ENCODE results near the gene TDRD15. TPM values are rescaled to one million over a fixed set of nuclear protein-coding genes. Genes with fewer than 3 reads are reported as not detected.

The TDRD15 gene
- total RNA-seq (2014; rRNA removed; shearing (Covaris generic)) = 0.07 TPM in 1 of 2 replicates, not detected in the other
- 0.10 TPM in 1 of 2 replicates, not detected in the other for polyA plus RNA-seq (2016; fragmentation: Nextera tagmentation; extraction: Ambion mirVana)
- long read RNA-seq = 0 reads

- H2AFZ ChIP-seq = peak within 1 kb of the TSS; percentile 77; the same call in 1 of the 2 replicates
- no peaks in the 10 kb centered on the region for H4K20me1 ChIP-seq (replicated peaks; ENCODE audit: insufficient read depth)
- Mint-ChIP-seq H3K27ac (no peak within 1 kb of the TSS), H3K27me3 (ENCODE audit: insufficient read depth, low read depth, poor library complexity) (no peaks in the 10 kb centered on the region), H3K4me1 (no peaks in the 10 kb centered on the region), H3K9me3 (no peaks in the 10 kb centered on the region), H3K36me3 (ENCODE audit: low read depth) (no peaks in the 10 kb centered on the region), H3K4me3 (no peak within 1 kb of the TSS)
- no peak within 1 kb of the TSS for H3K4me2 ChIP-seq
- no peak for ATAC-seq
- TF ChIP-seq STAT1 (IDR thresholded peaks at IDR 0.05; ENCODE audit: unreplicated experiment) (no peak), CTCF (conservative IDR thresholded peaks at IDR 0.05; ENCODE audit: low read depth in 2 of 2) (no peak), EZH2 (IDR thresholded peaks at IDR 0.05; ENCODE audit: low read depth, unreplicated experiment) (no peak), JUNB (IDR thresholded peaks at IDR 0.05; ENCODE audit: unreplicated experiment) (no peak), CREB1 (CRISPR knock-in tag; IDR thresholded peaks at IDR 0.05; ENCODE audit: low read depth) (no peak), EZH2phosphoT487 (IDR thresholded peaks at IDR 0.05; ENCODE audit: unreplicated experiment) (no peak), ZNF114 (CRISPR knock-in tag; IDR thresholded peaks at IDR 0.05) (no peak), ZNF331 (CRISPR knock-in tag; IDR thresholded peaks at IDR 0.05; ENCODE audit: low read depth) (no peak), ETS1 (IDR thresholded peaks at IDR 0.05) (no peak), NANOG (IDR thresholded peaks at IDR 0.05; ENCODE audit: borderline replicate concordance) (no peak), POLR2AphosphoS5 (IDR thresholded peaks at IDR 0.05; ENCODE audit: low read depth) (no peak), REST (IDR thresholded peaks at IDR 0.05; ENCODE audit: unreplicated experiment) (no peak)
- TF ChIP-seq, protein P1, sequence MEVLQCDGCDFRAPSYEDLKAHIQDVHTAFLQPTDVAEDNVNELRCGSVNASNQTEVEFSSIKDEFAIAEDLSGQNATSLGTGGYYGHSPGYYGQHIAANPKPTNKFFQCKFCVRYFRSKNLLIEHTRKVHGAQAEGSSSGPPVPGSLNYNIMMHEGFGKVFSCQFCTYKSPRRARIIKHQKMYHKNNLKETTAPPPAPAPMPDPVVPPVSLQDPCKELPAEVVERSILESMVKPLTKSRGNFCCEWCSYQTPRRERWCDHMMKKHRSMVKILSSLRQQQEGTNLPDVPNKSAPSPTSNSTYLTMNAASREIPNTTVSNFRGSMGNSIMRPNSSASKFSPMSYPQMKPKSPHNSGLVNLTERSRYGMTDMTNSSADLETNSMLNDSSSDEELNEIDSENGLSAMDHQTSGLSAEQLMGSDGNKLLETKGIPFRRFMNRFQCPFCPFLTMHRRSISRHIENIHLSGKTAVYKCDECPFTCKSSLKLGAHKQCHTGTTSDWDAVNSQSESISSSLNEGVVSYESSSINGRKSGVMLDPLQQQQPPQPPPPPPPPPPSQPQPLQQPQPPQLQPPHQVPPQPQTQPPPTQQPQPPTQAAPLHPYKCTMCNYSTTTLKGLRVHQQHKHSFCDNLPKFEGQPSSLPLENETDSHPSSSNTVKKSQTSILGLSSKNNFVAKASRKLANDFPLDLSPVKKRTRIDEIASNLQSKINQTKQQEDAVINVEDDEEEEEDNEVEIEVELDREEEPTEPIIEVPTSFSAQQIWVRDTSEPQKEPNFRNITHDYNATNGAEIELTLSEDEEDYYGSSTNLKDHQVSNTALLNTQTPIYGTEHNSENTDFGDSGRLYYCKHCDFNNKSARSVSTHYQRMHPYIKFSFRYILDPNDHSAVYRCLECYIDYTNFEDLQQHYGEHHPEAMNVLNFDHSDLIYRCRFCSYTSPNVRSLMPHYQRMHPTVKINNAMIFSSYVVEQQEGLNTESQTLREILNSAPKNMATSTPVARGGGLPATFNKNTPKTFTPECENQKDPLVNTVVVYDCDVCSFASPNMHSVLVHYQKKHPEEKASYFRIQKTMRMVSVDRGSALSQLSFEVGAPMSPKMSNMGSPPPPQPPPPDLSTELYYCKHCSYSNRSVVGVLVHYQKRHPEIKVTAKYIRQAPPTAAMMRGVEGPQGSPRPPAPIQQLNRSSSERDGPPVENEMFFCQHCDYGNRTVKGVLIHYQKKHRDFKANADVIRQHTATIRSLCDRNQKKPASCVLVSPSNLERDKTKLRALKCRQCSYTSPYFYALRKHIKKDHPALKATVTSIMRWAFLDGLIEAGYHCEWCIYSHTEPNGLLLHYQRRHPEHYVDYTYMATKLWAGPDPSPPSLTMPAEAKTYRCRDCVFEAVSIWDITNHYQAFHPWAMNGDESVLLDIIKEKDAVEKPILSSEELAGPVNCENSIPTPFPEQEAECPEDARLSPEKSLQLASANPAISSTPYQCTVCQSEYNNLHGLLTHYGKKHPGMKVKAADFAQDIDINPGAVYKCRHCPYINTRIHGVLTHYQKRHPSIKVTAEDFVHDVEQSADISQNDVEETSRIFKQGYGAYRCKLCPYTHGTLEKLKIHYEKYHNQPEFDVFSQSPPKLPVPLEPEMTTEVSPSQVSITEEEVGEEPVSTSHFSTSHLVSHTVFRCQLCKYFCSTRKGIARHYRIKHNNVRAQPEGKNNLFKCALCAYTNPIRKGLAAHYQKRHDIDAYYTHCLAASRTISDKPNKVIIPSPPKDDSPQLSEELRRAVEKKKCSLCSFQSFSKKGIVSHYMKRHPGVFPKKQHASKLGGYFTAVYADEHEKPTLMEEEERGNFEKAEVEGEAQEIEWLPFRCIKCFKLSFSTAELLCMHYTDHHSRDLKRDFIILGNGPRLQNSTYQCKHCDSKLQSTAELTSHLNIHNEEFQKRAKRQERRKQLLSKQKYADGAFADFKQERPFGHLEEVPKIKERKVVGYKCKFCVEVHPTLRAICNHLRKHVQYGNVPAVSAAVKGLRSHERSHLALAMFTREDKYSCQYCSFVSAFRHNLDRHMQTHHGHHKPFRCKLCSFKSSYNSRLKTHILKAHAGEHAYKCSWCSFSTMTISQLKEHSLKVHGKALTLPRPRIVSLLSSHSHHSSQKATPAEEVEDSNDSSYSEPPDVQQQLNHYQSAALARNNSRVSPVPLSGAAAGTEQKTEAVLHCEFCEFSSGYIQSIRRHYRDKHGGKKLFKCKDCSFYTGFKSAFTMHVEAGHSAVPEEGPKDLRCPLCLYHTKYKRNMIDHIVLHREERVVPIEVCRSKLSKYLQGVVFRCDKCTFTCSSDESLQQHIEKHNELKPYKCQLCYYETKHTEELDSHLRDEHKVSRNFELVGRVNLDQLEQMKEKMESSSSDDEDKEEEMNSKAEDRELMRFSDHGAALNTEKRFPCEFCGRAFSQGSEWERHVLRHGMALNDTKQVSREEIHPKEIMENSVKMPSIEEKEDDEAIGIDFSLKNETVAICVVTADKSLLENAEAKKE (CRISPR knock-in tag; IDR thresholded peaks at IDR 0.05) = no peak
- H3K36me3 ChIP-seq (ENCODE audit: insufficient read depth) = no peaks in the 10 kb centered on the region
- H3K9me2 ChIP-seq (ENCODE audit: insufficient read depth) = no peaks in the 10 kb centered on the region
- H3K4me3 ChIP-seq = no peak within 1 kb of the TSS
- no peaks in the 10 kb centered on the region for H3K79me2 ChIP-seq (replicated peaks; ENCODE audit: insufficient read depth)
- H3K27ac ChIP-seq (ENCODE audit: low read depth) = no peak within 1 kb of the TSS
- no peaks in the 10 kb centered on the region for H3K4me1 ChIP-seq (ENCODE audit: insufficient read depth)
- DNase-seq (ENCODE audit: low spot score) = no peak
- no peaks in the 10 kb centered on the region for H3K27me3 ChIP-seq (ENCODE audit: insufficient read depth)
- no peaks in the 10 kb centered on the region for H3F3A ChIP-seq (replicated peaks; ENCODE audit: low read depth)
These were observed at the start of gene TDRD15 for GRCh38 chr2:21123473-21124393. Gene TDRD15 (plus strand): TSS chr2:21123968. CDS start chr2:21137468, 13,500 bp downstream.
